Measurements from ENCODE around the gene PGBD2.
"Not testable (repeated sequence)": the region's sequence is repeated elsewhere in the genome, so short reads cannot be mapped to it uniquely, and the experiment has no call there.

Gene PGBD2

DNA sequence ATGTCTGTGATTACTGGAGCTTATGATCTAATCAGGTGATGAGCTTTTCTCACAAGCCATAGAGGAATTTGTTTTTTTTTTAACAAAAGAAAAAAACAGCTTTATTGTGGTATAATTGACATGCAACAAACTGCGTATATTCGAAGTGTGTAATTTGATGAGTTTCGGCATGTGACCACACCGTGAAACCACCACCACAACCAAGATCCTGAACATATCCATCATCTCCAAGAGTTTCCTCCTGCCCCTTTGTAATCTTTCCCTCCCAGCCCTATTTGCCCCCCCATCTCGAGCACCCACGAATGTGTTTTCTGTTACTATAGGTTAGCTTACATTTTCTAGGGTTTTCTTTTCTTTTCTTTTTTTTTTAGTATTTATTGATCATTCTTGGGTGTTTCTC, 4.7 kb downstream of the PGBD2 start:
- H3K36me3 ChIP-seq (ENCODE audit: insufficient read depth, low read length): peaks cover 16% of the 10 kb centered on the region
- H3K9ac ChIP-seq (ENCODE audit: low read depth, low read length): no peak overlapping the region
- no peaks in the 10 kb centered on the region for H3K27me3 ChIP-seq (ENCODE audit: control insufficient read depth, insufficient read depth, low read length)
- H3K4me2 ChIP-seq (ENCODE audit: low read length): no peak overlapping the region
- H3K4me1 ChIP-seq (ENCODE audit: control insufficient read depth, insufficient read depth, low read length): peaks cover 7% of the 10 kb centered on the region
- H3K4me3 ChIP-seq (ENCODE audit: low read length): no peak overlapping the region
- no peaks in the 10 kb centered on the region for H3K9me3 ChIP-seq (replicated peaks; ENCODE audit: low read length)

DNA sequence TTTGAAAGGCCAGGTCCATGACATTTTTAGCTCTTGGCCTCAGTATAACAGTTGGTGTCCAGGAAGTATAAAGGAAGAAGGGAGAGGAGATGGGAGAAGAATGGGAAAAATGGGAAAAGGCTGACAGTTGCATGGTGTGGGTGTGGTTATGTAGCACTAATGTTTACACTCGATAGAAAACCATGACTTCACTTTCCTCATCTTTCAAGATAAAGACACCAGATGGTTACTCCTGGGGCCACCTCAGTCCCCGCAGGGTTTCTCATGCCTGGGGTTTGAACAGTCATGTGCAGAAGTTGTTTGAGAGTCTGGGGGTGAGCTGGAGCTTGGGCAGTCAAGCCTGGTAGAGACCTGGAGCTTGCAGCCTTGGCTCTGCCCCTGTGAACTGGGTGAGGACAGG, 7.9 kb downstream of the PGBD2 start:
- H3K4me2 ChIP-seq (ENCODE audit: low read length): no peak overlapping the region
- peaks cover 4% of the 10 kb centered on the region for H3K4me1 ChIP-seq (ENCODE audit: control insufficient read depth, insufficient read depth, low read length)
- H3K9me3 ChIP-seq (replicated peaks; ENCODE audit: low read length): no peaks in the 10 kb centered on the region
- no peak overlapping the region for H3K9ac ChIP-seq (ENCODE audit: low read depth, low read length)
- no peak overlapping the region for H3K4me3 ChIP-seq (ENCODE audit: low read length)
- H3K36me3 ChIP-seq (ENCODE audit: insufficient read depth, low read length): peaks cover 37% of the 10 kb centered on the region
- H3K27me3 ChIP-seq (ENCODE audit: control insufficient read depth, insufficient read depth, low read length): no peaks in the 10 kb centered on the region

DNA sequence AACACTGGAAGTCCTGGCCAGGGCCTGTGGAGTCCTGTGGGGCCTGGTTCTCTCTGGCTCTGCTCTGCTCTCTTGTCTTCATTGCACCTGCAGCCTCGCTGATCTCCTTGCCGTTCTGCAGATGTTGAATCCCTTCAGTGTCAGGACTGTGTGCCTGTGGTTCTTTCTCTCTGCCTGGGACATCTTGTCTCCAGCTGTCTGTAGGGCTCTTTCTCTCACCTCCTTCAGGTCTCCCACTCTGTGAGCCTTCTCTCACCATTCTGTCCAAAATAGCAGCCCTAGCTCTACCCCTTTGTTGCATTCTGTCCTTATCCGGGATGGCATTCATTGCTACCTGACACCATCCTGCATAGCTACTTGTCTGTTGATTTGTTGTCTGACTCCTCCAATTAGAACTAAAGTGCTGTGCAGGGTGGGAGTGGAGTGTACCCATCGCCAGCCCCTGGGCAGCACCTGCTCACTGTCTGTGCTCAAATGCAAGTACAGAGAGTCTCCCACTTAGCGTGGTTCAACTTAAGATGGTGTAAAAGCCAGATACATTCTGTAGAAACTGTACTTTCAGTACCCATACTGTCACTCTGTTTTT, 8.9 kb downstream of the PGBD2 start:
- Histone ChIP-seq H3K27me3 (ENCODE audit: control insufficient read depth, insufficient read depth, low read length) (no peaks in the 10 kb centered on the region), H3K4me3 (ENCODE audit: low read length) (no peak overlapping the region), H3K9ac (ENCODE audit: low read depth, low read length) (no peak overlapping the region), H3K4me2 (ENCODE audit: low read length) (no peak overlapping the region), H3K4me1 (ENCODE audit: control insufficient read depth, insufficient read depth, low read length) (peaks cover 4% of the 10 kb centered on the region), H3K9me3 (replicated peaks; ENCODE audit: low read length) (no peaks in the 10 kb centered on the region), H3K36me3 (ENCODE audit: insufficient read depth, low read length) (peaks cover 37% of the 10 kb centered on the region)

DNA sequence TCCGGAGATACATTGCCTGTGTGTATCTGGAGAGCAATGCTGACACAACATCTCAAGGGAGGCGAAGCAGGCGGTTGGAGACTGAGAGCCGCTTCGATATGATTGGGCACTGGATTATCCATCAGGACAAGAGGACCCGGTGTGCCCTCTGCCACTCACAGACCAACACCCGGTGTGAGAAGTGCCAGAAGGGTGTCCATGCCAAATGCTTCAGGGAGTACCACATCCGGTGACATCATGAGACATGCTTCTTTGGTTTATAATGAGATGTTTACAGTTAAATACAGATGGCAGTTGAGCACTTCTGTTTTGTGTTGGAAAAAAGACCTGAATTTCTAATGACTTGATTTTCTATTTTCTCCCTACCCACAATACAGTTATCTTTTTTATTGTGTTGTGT, 12.1 kb downstream of the PGBD2 start:
- Histone ChIP-seq H3K4me1 (ENCODE audit: control insufficient read depth, insufficient read depth, low read length) (peaks cover 4% of the 10 kb centered on the region), H3K9me3 (replicated peaks; ENCODE audit: low read length) (no peaks in the 10 kb centered on the region), H3K36me3 (ENCODE audit: insufficient read depth, low read length) (peaks cover 37% of the 10 kb centered on the region), H3K9ac (ENCODE audit: low read depth, low read length) (no peak overlapping the region), H3K4me2 (ENCODE audit: low read length) (no peak overlapping the region), H3K27me3 (ENCODE audit: control insufficient read depth, insufficient read depth, low read length) (no peaks in the 10 kb centered on the region), H3K4me3 (ENCODE audit: low read length) (no peak overlapping the region)

DNA sequence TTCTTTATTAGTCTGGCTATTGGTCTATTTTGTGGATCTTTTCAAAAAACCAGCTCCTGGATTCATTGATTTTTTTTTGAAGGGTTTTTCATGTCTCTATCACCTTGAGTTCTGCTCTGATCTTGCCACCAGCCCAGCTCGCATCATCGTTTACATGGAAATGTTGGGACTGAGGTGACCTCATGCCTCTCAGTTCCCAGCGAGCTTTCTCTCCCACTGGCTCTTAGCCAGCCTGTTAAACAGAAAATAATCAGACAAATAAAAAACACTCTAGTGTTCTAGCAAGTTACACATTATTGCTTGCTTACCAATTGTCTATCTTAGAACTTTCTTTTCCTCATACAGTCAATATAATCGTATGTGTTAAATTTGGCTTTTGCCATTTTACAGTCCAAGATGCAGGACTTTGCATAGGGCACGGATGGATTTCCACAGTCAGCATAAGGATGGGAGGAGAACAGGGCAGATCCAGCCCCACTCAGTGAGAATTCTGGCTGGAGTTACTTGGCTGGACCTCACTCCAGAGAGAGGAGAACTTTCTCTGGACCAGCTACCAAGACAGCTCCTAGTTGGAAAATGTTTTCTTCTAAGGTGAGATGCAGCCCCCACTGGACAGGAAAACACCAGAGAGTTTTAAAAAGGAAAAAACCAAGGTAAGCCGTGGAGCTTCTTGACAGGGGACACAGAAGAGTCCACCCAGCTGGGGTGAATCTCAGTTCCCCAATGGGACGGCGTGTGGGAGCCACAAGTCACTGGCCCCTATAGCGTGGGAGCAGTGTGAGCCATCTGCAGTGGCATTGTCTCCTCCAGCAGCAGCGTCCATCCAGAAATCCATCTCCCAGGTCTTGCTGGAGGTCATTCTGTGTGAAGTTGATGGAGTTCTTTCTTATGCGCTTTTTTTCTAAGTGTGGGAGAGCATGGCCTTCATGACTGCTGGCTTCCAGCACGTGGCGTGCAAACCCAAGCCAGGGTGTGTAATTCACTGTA, 17.6 kb downstream of the PGBD2 start:
- no peaks in the 10 kb centered on the region for H3K27me3 ChIP-seq (ENCODE audit: control insufficient read depth, insufficient read depth, low read length)
- peaks cover 3% of the 10 kb centered on the region for H3K36me3 ChIP-seq (ENCODE audit: insufficient read depth, low read length)

DNA sequence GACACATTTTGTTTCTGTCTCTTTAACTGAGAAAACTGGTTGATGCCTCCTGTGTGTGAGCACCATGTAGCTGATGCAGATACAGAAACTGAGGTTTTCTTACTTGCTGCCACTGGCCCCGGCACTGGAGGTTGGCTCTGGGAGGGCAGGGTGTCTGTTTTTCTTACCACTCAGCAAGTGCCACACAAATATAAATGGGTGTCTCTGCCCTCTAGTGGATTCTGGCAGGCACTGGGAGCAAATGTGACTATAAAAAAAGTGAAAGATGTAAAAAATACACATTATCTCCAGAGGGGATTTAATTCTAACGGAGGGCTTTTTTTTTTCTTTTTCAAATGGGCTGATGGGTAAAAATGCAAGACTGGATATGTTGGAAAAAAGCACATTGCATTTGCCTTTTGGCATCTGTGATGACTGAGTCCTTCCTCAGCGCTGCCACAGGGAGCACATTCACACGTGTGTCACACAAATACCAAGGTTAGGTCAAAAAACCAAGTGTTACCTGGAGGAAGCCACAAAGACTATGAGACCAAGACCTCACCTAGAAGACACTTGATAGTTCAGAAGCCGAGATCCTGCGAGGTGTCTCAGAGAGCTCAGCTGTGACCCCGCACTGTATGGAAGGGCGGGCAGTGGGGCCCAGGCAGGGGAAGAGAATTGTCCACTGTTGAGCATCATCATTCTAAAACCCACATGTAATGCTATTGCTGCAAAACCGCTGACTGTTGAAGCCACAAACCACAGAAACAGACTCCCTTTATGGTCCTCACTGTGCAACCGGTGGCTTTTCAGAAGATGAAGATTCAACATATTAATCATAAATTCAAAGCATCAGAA, 18.9 kb downstream of the PGBD2 start:
- Histone ChIP-seq H3K27me3 (ENCODE audit: control insufficient read depth, insufficient read depth, low read length) (no peaks in the 10 kb centered on the region), H3K4me3 (ENCODE audit: low read length) (no peak overlapping the region), H3K9ac (ENCODE audit: low read depth, low read length) (no peak overlapping the region), H3K9me3 (replicated peaks; ENCODE audit: low read length) (no peaks in the 10 kb centered on the region), H3K4me1 (ENCODE audit: control insufficient read depth, insufficient read depth, low read length) (peaks cover 11% of the 10 kb centered on the region), H3K4me2 (ENCODE audit: low read length) (no peak overlapping the region), H3K36me3 (ENCODE audit: insufficient read depth, low read length) (peaks cover 3% of the 10 kb centered on the region)

More for the DNA sequence above, 17.6 kb downstream of the PGBD2 start:
- H3K9ac ChIP-seq (ENCODE audit: low read depth, low read length): no peak overlapping the region
- H3K9me3 ChIP-seq (replicated peaks; ENCODE audit: low read length): no peaks in the 10 kb centered on the region
- H3K4me3 ChIP-seq (ENCODE audit: low read length): no peak overlapping the region
- peaks cover 11% of the 10 kb centered on the region for H3K4me1 ChIP-seq (ENCODE audit: control insufficient read depth, insufficient read depth, low read length)
- H3K4me2 ChIP-seq (ENCODE audit: low read length): no peak overlapping the region

DNA sequence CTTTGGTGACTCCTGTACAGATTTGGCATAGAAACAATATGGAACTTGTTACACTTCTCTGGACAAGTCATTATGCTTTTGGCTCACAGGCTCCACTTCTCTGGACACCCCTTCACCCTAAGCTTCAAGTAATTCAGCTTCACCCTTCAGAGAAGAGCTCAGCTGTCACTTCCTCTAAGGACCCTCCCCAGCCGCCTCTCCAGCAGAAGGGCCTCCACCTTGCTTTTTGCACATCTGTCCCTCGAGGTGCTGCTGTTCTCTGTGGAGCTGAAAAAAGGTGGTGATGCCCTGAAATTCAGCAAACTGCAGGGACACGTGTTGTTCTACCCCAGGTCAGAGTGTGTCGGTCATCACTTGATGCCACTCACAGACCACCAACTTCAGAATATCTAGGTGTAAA, 19.8 kb downstream of the PGBD2 start:
- H3K9ac ChIP-seq (ENCODE audit: low read depth, low read length); H3K4me2 ChIP-seq (ENCODE audit: low read length); H3K9me3 ChIP-seq (replicated peaks; ENCODE audit: low read length); H3K36me3 ChIP-seq (ENCODE audit: insufficient read depth, low read length); H3K4me3 ChIP-seq (ENCODE audit: low read length); H3K27me3 ChIP-seq (ENCODE audit: control insufficient read depth, insufficient read depth, low read length): not testable (repeated sequence)
- peaks cover 11% of the 10 kb centered on the region for H3K4me1 ChIP-seq (ENCODE audit: control insufficient read depth, insufficient read depth, low read length)

DNA sequence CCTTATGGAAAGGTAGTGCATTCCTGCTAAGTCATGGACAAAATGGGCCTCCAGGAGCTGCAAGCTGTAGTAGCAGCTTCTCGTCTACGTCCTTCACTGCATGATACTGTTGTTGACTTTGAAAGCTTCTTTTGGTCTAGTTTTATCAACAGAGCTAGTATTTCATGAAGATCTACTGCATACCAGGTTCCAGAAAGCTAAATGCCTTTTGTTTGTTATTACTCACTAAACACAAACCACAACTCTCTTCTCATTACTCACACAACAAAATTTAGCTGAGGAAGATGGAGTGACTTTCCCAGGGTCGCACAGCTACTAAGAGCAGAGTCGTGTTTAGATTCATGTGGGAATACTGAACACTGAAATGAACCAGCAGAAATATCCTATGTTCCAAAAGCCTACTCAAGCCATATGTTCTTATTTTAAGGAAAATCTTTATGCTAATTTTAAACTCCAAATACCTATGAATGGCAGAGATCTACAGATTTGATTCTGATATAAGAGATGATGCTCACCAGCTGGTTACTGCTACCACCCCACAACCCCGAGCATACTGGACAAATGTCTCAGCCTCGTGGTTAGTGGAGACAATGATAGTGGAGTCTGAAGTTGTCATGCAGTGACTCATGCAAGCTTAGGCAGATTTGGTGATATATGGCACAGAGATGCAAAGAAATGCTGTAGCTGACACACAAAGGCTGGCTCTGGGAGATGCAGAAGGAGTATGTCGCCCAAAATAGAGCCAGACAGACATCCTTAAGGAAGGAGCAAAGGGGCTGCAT, 20.6 kb downstream of the PGBD2 start:
- Histone ChIP-seq H3K4me3 (ENCODE audit: low read length) (no peak overlapping the region), H3K9ac (ENCODE audit: low read depth, low read length) (no peak overlapping the region), H3K4me2 (ENCODE audit: low read length) (no peak overlapping the region), H3K27me3 (ENCODE audit: control insufficient read depth, insufficient read depth, low read length) (no peaks in the 10 kb centered on the region), H3K9me3 (replicated peaks; ENCODE audit: low read length) (no peaks in the 10 kb centered on the region), H3K36me3 (ENCODE audit: insufficient read depth, low read length) (peaks cover 3% of the 10 kb centered on the region), H3K4me1 (ENCODE audit: control insufficient read depth, insufficient read depth, low read length) (peaks cover 11% of the 10 kb centered on the region)

DNA sequence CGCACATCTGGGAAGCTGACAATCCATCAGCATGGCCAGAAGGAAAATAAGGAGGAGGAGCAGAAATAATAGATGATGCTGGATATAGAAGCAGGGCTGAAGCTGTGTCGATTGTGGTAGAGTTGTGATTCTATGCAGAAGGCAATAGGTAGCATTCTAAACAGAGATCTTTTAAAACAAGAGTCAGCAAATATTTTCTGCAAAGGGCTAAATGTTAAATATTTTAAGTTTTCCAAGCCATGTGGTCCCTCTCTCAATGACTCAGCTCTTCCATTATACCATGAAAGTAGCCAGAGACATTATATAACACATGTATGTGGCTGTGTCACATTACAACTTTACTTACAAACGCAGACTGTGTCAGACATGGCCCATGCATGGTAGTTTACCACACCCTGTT, 21.2 kb downstream of the PGBD2 start:
- not testable (repeated sequence) for H3K4me3 ChIP-seq (ENCODE audit: low read length); H3K4me2 ChIP-seq (ENCODE audit: low read length); H3K27me3 ChIP-seq (ENCODE audit: control insufficient read depth, insufficient read depth, low read length); H3K9ac ChIP-seq (ENCODE audit: low read depth, low read length); H3K9me3 ChIP-seq (replicated peaks; ENCODE audit: low read length); H3K36me3 ChIP-seq (ENCODE audit: insufficient read depth, low read length)
- H3K4me1 ChIP-seq (ENCODE audit: control insufficient read depth, insufficient read depth, low read length): peaks cover 11% of the 10 kb centered on the region

DNA sequence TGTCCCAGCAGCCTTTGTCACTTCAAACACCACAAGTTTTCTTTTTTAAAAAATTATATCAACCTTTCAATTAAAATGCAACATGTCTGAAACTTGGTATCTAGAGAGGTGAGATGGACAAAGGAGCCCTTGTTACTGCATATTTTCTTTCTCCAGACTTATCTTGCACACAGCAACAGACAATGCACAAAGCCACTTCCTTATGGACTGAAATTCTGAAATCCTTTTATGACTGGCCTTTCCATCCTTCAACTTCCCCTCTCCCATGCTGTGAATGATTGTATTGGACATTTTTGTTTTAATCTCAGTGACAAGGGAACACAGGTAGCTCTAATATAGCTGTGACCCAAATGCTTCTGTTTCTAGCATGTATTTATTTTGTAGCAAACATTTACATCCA, 22.1 kb downstream of the PGBD2 start:
- H3K4me3 ChIP-seq (ENCODE audit: low read length); H3K9me3 ChIP-seq (replicated peaks; ENCODE audit: low read length); H3K9ac ChIP-seq (ENCODE audit: low read depth, low read length); H3K27me3 ChIP-seq (ENCODE audit: control insufficient read depth, insufficient read depth, low read length); H3K4me2 ChIP-seq (ENCODE audit: low read length); H3K36me3 ChIP-seq (ENCODE audit: insufficient read depth, low read length): not testable (repeated sequence)
- H3K4me1 ChIP-seq (ENCODE audit: control insufficient read depth, insufficient read depth, low read length): peaks cover 11% of the 10 kb centered on the region

DNA sequence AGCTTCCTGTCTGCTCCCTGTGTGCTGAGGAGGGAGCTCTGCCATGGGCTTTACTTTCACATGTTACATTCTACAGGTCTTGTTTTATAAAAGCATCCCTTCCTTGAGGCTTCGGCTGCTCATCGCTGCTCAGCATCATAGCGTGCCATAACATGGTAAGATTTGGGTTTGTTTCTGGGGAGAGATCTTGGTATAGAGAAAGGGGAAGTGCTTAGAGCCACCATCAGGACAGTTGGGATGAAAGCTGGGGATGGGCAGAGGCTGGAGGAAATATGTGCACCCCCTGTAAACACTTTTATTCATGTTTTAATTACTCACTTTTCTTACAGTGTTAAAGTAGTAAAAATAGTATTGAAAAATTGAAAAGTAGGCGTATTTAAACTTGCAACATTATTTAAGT, 24.0 kb downstream of the PGBD2 start:
- peaks cover 11% of the 10 kb centered on the region for H3K4me1 ChIP-seq (ENCODE audit: control insufficient read depth, insufficient read depth, low read length)
- not testable (repeated sequence) for H3K9ac ChIP-seq (ENCODE audit: low read depth, low read length); H3K36me3 ChIP-seq (ENCODE audit: insufficient read depth, low read length); H3K4me3 ChIP-seq (ENCODE audit: low read length); H3K9me3 ChIP-seq (replicated peaks; ENCODE audit: low read length); H3K4me2 ChIP-seq (ENCODE audit: low read length); H3K27me3 ChIP-seq (ENCODE audit: control insufficient read depth, insufficient read depth, low read length)
